GM21825 (cell line): ENCODE measurements around the gene PRPF18.

ENCODE experiments used
- ATAC-seq: cut with Tn5 transposase; IDR thresholded peaks from one replicate; pipeline ENCODE4 v1.9.1; 2021; ENCODE audit warnings: mild to moderate bottlenecking, moderate library complexity; ENCODE audit not compliant: unreplicated experiment

The PRPF18 gene

DNA sequence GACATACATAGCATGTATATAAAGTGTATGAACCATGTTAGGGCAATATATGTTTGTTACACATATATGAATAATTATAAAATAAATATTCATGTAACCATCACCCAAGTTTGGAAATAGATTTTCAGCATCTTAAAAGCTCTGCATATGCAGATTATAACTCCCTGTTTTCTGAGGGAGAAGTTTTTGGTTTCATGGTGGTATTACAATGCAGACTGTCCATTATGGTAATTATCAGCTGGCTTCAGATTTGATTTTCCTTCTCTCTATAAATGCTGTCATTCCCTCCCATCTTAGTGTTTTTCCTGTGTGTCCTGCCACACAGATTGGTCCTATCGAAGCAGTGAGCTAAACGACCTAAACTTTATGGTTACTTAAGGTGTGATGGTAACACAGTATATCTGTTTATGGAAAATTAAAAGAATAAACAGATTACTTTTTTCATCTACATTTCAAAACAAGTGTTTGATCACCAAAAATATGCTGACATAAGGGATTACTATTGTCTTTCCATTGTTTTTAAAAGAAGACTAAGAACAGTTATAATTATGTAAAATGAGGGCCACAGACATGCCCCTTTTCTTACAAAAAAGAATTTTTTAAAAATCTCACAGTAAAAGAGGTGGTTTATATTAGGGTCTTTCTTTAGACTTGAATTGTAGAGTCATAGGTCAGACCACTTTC lies 17.7 kb downstream of the PRPF18 start:
- ATAC-seq = no peak

- no peak for ATAC-seq
These were observed 21.6 kb downstream of the PRPF18 start for GRCh38 chr10:13608246-13608853.

- no peak for ATAC-seq
These were observed 26.0 kb downstream of the PRPF18 start for GRCh38 chr10:13612654-13613373.

DNA sequence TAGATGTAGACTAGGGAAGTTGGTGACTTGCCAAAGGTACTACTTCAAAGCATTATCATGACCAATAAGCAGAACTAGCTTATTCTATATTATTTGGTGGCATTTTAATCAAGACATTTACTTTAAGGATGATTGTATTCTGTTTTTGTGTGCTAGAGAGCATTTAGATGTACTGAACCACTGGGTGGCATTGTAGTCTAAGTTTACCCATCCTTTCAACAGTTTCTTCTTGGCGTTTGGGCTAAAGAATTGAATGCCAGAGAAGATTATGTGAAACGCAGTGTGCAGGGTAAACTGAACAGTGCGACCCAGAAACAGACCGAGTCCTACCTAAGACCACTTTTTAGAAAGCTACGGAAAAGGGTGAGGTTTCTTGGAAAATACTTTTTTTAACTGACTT lies 26.8 kb downstream of the PRPF18 start:
- no peak for ATAC-seq

GRCh38 chr10:13614530-13615332 lies 28.0 kb downstream of the PRPF18 start:
- ATAC-seq = no peak

DNA sequence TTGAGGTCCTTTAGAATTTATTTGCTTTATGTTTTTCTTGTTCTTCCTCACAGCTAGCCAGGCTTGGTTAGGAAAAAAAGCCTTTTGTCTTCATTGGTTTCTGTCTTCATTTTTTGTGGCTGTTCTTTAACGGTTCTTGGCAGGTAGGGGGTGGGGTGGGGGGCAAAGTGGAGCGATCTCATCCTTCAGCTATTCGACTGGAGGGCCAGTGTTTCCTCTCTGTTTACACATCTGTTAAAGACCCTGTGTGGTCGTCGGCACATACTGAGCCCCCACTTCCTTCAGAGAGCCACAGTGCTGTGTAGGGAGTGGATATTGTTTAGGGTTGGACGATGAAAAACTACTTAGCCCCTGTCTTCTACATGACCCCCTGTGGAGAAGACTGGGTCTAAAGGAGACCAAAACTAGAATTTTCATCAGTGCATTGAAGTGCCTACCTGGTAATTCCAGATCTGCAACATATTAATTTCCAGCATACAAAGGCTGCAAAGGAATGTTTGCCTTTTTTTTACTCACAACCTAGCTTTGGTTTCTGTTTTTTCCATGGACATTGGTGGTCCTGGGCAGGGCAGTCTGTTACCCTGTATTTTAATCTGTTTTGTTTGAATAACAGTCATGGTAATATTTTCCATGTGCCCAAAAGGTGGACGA lies 29.0 kb downstream of the PRPF18 start:
- no peak for ATAC-seq

- ATAC-seq = no peak
These were observed 30.4 kb downstream of the PRPF18 start for GRCh38 chr10:13617116-13617515.

- no peak for ATAC-seq
These were observed 35.2 kb downstream of the PRPF18 start for GRCh38 chr10:13621931-13622330.

GRCh38 chr10:13624630-13625029 lies 37.9 kb downstream of the PRPF18 start:
- ATAC-seq = no peak

- no peak for ATAC-seq
These were observed 40.9 kb downstream of the PRPF18 start for GRCh38 chr10:13627459-13628310.

DNA sequence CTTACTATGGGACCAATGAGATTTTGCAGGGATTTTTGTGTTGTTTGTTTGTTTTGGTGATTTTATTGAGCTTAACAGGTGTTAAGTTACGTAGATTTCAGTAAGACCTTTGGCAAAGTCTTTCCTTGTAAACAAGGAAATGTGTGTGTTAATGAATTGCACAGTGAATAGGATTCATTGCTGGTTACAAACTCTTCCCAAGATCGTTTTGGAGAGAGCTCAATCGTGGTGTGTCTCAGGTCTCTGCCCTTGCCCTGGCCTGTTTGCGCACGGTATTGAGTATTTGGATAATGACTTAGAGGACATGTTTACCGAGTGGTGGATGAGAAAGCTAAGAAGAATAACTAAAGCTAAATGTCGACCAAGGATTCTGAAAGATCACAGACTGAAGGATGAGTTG lies 41.9 kb downstream of the PRPF18 start:
- no peak for ATAC-seq

DNA sequence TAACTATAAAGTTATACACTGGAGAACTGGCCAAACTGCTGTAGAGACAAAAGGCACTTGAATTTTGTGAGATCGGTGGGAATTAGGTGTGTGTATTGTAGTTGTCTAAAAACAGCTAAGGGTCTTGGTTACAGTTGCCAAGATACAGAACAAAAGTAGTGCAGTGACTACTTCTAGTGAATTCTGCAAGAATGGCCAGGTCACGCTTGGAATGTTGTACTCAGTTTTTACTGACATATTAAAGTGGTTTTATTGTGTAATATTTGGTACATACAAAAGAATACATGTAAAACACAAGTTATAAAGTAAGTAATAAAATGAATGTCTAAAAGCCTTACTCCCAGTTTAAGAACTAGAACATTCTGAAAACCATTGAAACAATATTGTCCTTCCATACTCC lies 42.4 kb downstream of the PRPF18 start:
- no peak for ATAC-seq

DNA sequence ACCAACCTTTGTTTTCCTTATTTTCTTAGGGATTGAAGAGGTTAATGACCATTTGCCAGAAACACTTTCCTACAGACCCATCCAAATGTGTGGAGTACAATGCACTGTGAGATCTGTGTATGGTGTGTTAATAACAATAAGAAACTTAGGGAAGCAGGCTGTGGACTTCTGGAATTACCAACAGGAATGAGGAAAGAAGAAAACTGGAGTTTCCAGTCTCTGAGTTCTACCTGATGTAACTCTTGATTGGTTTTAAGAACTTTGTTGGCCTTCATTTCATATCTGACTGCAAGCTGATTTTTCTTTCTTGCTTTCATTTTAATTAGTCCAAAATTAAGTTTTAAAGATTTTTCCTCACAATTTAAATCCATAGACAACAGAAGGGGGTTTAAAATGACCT lies 43.5 kb downstream of the PRPF18 start:
- no peak for ATAC-seq

GRCh38 chr10:13631594-13631993 lies 44.8 kb downstream of the PRPF18 start:
- no peak for ATAC-seq

GRCh38 chr10:13632440-13632839 lies 45.7 kb downstream of the PRPF18 start:
- no peak for ATAC-seq

GRCh38 chr10:13632884-13633440 lies 46.2 kb downstream of the PRPF18 start:
- no peak for ATAC-seq

DNA sequence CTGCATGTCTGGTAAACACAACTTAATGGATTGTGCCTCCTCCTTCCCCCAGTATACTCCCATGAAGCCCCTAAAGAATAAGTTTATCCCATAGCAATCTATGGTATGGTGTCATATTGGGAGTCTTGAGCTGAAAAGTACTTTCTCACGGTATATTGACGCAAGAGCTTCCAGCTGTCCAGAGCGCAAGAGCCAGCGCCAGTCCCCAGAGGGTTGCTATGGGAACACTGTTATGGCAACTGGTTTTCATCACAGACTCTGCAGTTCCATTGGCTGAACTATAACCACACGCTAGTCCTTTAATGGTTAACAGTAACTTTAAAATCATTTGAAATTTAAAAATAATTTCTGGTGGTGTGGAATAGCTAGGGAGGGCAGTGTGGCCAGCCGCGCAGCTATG lies 46.9 kb downstream of the PRPF18 start:
- no peak for ATAC-seq

GRCh38 chr10:13634207-13634606 lies 47.4 kb downstream of the PRPF18 start:
- no peak for ATAC-seq

- no peak for ATAC-seq
These were observed 50.0 kb downstream of the PRPF18 start for GRCh38 chr10:13636776-13637175.
